HepG2 (cell line): ENCODE measurements around the gene CARMIL3. TPM values are rescaled to one million over a fixed set of nuclear protein-coding genes. Genes with fewer than 3 reads are reported as not detected.

Experiments used
- ELF3 ChIP-seq: IDR thresholded peaks from 2 replicates; pipeline ENCODE4 v1.6.1; 2016; ENCODE audit warnings: missing genetic modification reagents, missing compliant biosample characterization
- HHEX ChIP-seq: IDR thresholded peaks from 2 replicates; pipeline ENCODE4 v1.6.1; 2016; ENCODE audit warnings: control low read depth
- HOXA3 ChIP-seq: sonication (generic); formaldehyde crosslinking; IDR thresholded peaks from 2 replicates; pipeline ENCODE4 v1.5.0; 2020; ENCODE audit warnings: missing genetic modification reagents
- MATR3 ChIP-seq: sonication (generic); formaldehyde crosslinking; IDR thresholded peaks from 2 replicates; pipeline ENCODE4 v1.4.0; 2020; ENCODE audit warnings: missing genetic modification reagents
- NAIF1 ChIP-seq: sonication (generic); formaldehyde crosslinking; IDR thresholded peaks from 2 replicates; pipeline ENCODE4 v1.5.0; 2020; ENCODE audit warnings: mild to moderate bottlenecking, missing genetic modification reagents, borderline replicate concordance
- SALL1 ChIP-seq: sonication (generic); formaldehyde crosslinking; IDR thresholded peaks from 2 replicates; pipeline ENCODE4 v1.8.0; 2022; ENCODE audit warnings: mild to moderate bottlenecking, missing genetic modification reagents
- SRF ChIP-seq: IDR thresholded peaks from 2 replicates; pipeline ENCODE4 v1.6.1; 2011; ENCODE audit warnings: mild to moderate bottlenecking, low read depth, low read length, moderate library complexity
- SSRP1 ChIP-seq: IDR thresholded peaks from 2 replicates; pipeline ENCODE4 v1.6.1; 2016; ENCODE audit warnings: control low read depth
- ZNF136 ChIP-seq: sonication (generic); formaldehyde crosslinking; IDR thresholded peaks from 2 replicates; pipeline ENCODE4 v1.8.1; 2022; ENCODE audit warnings: low read depth, mild to moderate bottlenecking, moderate library complexity, missing genetic modification reagents
- ZNF350 ChIP-seq: sonication (generic); formaldehyde crosslinking; IDR thresholded peaks from 2 replicates; pipeline ENCODE4 v1.4.0; 2020; ENCODE audit warnings: mild to moderate bottlenecking, low read depth, missing genetic modification reagents, borderline replicate concordance
- ZNF496 ChIP-seq: sonication (generic); formaldehyde crosslinking; IDR thresholded peaks from 2 replicates; pipeline ENCODE4 v1.8.1; 2023; ENCODE audit warnings: mild to moderate bottlenecking, moderate library complexity, missing genetic modification reagents; ENCODE audit not compliant: insufficient replicate concordance
- ZNF615 ChIP-seq: sonication (generic); formaldehyde crosslinking; IDR thresholded peaks from 2 replicates; pipeline ENCODE4 v1.5.0; 2020; ENCODE audit warnings: mild to moderate bottlenecking, missing genetic modification reagents, borderline replicate concordance
- ZNF703 ChIP-seq: sonication (generic); formaldehyde crosslinking; IDR thresholded peaks from 2 replicates; pipeline ENCODE4 v1.5.1; 2020; ENCODE audit warnings: missing genetic modification reagents, mild to moderate bottlenecking, moderate library complexity, borderline replicate concordance
- polyA plus RNA-seq, 8 experiments: library from polyadenylated mRNA; depleted of rRNA in 3 of 8; stranded (reverse) in 7 of 8; unstranded in 1 of 8; fragments of >200 nt; fragmentation: Illumina TruSeq in 4 of 8; extraction: Trizol in 4 of 8; gene quantifications; 2 replicates each; pipeline versions ENCODE4 v1.2.1 to v1.2.3, GENCODE V29; 2011 to 2016; ENCODE audit warnings: low read depth in 4 of 8, missing spikeins in 1 of 8, mixed read lengths in 1 of 8; ENCODE audit not compliant: insufficient read depth in 1 of 8
- total RNA-seq, 5 experiments: library from RNA; depleted of rRNA; stranded (reverse); fragments of >200 nt; fragmentation: Illumina TruSeq; extraction: Trizol; gene quantifications; 2 replicates each; pipeline ENCODE4 v1.2.3, GENCODE V29; 2016; ENCODE audit warnings: low read depth in 1 of 5
- TF ChIP-seq, protein P1 (sequence below): sonication (generic); formaldehyde crosslinking; IDR thresholded peaks from 2 replicates; pipeline ENCODE4 v1.5.1; 2020; ENCODE audit warnings: mild to moderate bottlenecking, missing genetic modification reagents
- TF ChIP-seq, protein P2 (sequence below): sonication (generic); formaldehyde crosslinking; IDR thresholded peaks from 2 replicates; pipeline ENCODE4 v1.8.0; 2022; ENCODE audit warnings: missing genetic modification reagents, mild to moderate bottlenecking, moderate library complexity, borderline replicate concordance
- TF ChIP-seq, protein P3 (sequence below): sonication (generic); formaldehyde crosslinking; IDR thresholded peaks from 2 replicates; pipeline ENCODE4 v1.4.0; 2020; ENCODE audit warnings: missing genetic modification reagents
- TF ChIP-seq, protein P4 (sequence below), 2 experiments: fragments of 450-650 bp in 1 of 2; sonication (generic) in 1 of 2; formaldehyde crosslinking; IDR thresholded peaks; 2 replicates each; pipeline versions ENCODE4 v1.5.0 to v1.8.0; 2020 to 2022; ENCODE audit warnings: mild to moderate bottlenecking in 1 of 2, missing genetic modification reagents in 1 of 2
- TF ChIP-seq, protein P5 (sequence below): sonication (generic); formaldehyde crosslinking; IDR thresholded peaks from 2 replicates; pipeline ENCODE4 v1.4.0; 2020; ENCODE audit warnings: missing genetic modification reagents, borderline replicate concordance

Gene CARMIL3
- total and polyA plus RNA-seq, 2 of the 13 experiments (the other 11 are each of a cell fraction or from before 2014, with no cell fraction given), result 0.27 to 0.55 TPM

DNA sequence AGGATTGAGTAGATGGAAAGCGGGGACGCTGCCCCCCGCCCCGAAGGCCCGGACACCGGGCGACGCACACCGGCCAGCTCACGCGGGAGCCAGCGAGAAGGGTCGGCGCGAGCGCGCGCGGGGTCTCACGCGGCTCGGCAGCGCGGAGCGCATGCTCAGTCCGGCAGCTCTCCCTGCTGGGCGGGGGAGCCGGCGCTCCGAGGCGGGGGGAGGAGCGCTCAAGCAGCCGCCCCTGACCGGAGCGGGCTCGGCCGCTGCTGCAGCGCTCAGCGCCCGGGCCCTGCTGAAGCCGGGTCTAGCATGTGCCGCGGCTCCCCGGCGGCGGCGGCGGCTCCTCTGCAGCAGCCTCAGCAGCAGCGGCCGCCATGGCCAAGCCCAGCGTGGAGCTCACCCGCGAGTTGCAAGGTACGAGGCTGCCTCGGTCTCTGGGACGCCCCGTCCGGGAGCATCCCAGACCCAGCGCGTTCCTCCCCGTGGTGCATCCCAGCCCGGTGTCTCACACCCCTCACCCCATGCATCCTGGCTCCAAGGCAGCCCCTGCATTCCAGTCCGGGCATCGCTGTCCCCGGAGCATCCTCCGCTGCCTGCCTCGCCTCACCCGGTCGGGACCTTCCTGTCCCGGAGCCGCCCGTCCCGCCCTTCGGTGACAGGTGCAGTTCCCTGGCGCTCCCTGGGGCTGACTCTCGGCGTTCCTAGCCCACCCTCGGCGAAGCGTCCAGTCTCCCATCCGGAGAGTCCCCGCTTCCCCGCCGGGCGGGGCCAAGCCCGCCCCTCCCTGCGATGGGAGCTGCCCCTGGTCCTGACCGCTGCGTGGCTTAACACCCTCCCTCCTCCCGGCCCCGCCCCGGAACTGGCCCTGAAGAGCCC is at the start of gene CARMIL3 (continued):
- TF ChIP-seq ZNF136 (CRISPR knock-in tag) (0 out of 2 replicates have a peak, but pooled peaks have one; percentile 94), ZNF703 (CRISPR knock-in tag) (peak; percentile 76; the same call in 1 of the 2 replicates), NAIF1 (CRISPR knock-in tag) (no peak; the same call in 1 of the 2 replicates), SALL1 (CRISPR knock-in tag) (peak; percentile 83), ZNF615 (CRISPR knock-in tag) (0 out of 2 replicates have a peak, but pooled peaks have one; percentile 50), MATR3 (CRISPR knock-in tag) (peak; percentile 59; the same call in 1 of the 2 replicates), SRF (no peak), ZNF350 (CRISPR knock-in tag) (peak; percentile 92), HHEX (no peak), SSRP1 (CRISPR knock-in tag) (peak; percentile 65; the same call in 1 of the 2 replicates), HOXA3 (peak; percentile 87), ZNF496 (no peak), ELF3 (CRISPR knock-in tag) (peak; percentile 54; the same call in 1 of the 2 replicates)
- TF ChIP-seq, protein P1, sequence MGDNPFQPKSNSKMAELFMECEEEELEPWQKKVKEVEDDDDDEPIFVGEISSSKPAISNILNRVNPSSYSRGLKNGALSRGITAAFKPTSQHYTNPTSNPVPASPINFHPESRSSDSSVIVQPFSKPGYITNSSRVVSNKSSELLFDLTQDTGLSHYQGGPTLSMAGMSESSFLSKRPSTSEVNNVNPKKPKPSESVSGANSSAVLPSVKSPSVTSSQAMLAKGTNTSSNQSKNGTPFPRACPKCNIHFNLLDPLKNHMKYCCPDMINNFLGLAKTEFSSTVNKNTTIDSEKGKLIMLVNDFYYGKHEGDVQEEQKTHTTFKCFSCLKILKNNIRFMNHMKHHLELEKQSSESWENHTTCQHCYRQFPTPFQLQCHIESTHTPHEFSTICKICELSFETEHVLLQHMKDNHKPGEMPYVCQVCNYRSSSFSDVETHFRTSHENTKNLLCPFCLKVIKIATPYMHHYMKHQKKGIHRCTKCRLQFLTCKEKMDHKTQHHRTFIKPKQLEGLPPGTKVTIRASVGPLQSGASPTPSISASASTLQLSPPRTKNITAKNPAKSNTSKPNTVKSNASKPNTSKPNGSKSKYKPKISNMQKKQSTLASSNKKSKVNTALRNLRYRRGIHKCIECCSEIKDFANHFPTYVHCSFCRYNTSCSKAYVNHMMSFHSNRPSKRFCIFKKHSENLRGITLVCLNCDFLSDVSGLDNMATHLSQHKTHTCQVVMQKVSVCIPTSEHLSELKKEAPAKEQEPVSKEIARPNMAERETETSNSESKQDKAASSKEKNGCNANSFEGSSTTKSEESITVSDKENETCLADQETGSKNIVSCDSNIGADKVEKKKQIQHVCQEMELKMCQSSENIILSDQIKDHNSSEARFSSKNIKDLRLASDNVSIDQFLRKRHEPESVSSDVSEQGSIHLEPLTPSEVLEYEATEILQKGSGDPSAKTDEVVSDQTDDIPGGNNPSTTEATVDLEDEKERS (CRISPR knock-in tag), result no peak
- TF ChIP-seq, protein P2, sequence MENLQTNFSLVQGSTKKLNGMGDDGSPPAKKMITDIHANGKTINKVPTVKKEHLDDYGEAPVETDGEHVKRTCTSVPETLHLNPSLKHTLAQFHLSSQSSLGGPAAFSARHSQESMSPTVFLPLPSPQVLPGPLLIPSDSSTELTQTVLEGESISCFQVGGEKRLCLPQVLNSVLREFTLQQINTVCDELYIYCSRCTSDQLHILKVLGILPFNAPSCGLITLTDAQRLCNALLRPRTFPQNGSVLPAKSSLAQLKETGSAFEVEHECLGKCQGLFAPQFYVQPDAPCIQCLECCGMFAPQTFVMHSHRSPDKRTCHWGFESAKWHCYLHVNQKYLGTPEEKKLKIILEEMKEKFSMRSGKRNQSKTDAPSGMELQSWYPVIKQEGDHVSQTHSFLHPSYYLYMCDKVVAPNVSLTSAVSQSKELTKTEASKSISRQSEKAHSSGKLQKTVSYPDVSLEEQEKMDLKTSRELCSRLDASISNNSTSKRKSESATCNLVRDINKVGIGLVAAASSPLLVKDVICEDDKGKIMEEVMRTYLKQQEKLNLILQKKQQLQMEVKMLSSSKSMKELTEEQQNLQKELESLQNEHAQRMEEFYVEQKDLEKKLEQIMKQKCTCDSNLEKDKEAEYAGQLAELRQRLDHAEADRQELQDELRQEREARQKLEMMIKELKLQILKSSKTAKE (CRISPR knock-in tag), result peak; percentile 48; the same call in 1 of the 2 replicates
- TF ChIP-seq, protein P3, sequence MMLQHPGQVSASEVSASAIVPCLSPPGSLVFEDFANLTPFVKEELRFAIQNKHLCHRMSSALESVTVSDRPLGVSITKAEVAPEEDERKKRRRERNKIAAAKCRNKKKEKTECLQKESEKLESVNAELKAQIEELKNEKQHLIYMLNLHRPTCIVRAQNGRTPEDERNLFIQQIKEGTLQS (CRISPR knock-in tag), result no peak; the same call in 1 of the 2 replicates
- TF ChIP-seq, protein P4, sequence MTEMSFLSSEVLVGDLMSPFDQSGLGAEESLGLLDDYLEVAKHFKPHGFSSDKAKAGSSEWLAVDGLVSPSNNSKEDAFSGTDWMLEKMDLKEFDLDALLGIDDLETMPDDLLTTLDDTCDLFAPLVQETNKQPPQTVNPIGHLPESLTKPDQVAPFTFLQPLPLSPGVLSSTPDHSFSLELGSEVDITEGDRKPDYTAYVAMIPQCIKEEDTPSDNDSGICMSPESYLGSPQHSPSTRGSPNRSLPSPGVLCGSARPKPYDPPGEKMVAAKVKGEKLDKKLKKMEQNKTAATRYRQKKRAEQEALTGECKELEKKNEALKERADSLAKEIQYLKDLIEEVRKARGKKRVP (CRISPR knock-in tag; IDR thresholded peaks at IDR 0.05), result no peak; a peak in 1 of 4 replicates
- TF ChIP-seq, protein P5, sequence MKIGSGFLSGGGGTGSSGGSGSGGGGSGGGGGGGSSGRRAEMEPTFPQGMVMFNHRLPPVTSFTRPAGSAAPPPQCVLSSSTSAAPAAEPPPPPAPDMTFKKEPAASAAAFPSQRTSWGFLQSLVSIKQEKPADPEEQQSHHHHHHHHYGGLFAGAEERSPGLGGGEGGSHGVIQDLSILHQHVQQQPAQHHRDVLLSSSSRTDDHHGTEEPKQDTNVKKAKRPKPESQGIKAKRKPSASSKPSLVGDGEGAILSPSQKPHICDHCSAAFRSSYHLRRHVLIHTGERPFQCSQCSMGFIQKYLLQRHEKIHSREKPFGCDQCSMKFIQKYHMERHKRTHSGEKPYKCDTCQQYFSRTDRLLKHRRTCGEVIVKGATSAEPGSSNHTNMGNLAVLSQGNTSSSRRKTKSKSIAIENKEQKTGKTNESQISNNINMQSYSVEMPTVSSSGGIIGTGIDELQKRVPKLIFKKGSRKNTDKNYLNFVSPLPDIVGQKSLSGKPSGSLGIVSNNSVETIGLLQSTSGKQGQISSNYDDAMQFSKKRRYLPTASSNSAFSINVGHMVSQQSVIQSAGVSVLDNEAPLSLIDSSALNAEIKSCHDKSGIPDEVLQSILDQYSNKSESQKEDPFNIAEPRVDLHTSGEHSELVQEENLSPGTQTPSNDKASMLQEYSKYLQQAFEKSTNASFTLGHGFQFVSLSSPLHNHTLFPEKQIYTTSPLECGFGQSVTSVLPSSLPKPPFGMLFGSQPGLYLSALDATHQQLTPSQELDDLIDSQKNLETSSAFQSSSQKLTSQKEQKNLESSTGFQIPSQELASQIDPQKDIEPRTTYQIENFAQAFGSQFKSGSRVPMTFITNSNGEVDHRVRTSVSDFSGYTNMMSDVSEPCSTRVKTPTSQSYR (CRISPR knock-in tag), result peak; percentile 81
